A204.1 (cell line): Measurements from ENCODE around the gene CDC27.
"Not testable (repeated sequence)": the region's sequence is repeated elsewhere in the genome, so short reads cannot be mapped to it uniquely, and the experiment has no call there.

Experiments used
- FAIRE-seq: peaks from 2 replicates; lab custom pipeline; 2012; peaks lifted over from hg19 to GRCh38; lab: Jason Lieb, UNC

Gene CDC27

DNA sequence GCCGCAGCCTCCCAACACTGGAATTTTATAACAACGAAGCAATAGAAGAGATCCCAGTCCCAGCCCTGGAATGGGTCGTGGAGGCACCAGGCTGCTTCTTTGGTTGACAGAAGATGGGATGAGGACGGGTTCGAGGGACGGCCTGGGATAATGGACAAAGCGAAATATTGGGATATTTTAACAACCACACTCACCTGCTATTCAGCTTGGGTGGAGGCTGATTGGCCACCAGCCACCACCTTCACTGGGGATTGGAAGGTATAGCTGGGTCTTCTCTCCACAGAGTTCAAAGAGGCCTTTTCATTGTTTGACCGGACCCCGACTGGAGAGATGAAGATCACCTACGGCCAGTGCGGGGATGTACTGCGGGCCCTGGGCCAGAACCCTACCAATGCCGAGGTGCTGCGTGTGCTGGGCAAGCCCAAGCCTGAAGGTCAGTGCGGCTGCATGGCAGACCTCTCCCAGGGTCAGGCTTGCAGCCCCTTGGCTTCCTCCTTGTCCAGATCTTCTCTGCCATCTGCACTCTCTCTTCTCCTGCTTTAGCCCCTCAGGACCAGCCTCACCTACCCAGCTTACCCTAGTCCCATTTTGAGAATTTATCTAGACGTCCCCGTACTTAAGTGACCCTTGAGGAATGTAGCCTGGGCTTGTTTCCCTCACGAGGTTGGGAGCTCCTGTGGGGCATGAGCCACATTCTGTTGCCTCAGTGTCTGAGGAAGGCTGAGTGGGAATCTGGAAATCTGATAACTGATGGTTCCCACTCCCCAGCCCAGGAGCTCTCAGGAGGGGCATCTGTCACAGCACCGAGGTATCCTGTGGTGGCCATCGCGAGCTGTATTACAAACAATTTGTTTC lies 30.8 kb upstream of the CDC27 start:
- no peak for FAIRE-seq

DNA sequence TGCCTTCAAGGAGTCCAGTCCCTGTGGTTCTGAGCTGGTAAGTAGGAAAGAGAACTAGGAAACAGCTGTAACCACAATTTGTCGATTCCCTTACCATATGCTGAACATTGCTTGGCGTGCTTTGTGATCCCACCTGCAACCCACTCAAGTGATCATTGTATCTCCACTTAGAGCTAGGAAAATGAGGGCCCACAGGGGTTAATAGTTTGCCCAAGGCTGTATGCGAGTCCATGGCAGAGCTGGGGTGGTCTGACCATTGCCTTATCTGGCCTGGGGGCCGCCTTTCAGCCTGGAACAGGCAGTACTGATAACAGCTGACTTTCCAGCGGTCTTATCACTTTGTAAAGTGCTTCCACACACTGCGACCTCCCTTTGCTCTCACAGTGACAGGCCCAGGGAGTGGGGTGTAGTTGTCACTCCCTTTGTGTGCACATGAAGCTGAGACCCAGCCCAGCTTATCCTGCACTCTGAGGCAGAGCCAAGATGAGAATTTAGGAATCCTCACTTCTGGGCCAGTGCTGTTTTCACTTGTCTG lies 29.9 kb upstream of the CDC27 start:
- no peak for FAIRE-seq

DNA sequence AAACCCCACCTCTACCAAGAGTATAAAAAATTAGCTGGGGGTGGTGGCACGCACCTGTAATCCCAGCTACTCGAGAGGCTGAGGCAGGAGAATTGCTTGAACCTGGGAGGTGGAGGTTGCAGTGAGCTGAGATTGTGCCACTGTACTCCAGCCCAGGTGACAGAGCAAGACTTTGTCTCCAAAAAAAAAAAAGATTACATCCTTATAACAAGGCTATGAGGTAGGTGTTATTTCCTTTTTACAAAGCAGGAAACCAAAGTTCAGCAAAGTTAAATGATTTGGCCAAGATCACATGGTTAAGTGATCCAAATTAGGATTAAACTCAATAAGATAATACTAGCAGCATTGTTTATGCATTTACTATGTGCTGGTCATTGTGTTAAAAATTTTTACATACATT lies 28.2 kb upstream of the CDC27 start:
- not testable (repeated sequence) for FAIRE-seq

DNA sequence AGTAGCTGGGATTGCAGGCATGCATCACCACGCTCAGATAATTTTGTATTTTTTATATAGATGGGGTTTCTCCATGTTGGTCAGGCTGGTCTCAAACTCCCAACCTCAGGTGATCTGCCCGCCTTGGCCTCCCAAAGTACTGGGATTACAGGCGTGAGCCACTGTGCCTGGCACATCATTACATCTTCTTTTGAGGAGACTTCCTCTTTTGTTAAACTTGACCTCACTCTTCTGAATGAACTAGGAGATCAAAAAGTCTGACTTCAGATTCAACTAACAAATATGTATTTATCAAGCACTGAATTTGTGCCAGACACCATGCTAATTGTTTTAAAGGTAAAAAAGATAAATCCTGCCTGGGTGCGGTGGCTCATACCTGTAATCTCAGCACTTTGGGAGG lies 27.7 kb upstream of the CDC27 start:
- not testable (repeated sequence) for FAIRE-seq

GRCh38 chr17:47214931-47215330 lies 25.8 kb upstream of the CDC27 start:
- no peak for FAIRE-seq

- no peak for FAIRE-seq
These were observed 24.4 kb upstream of the CDC27 start for GRCh38 chr17:47213540-47213939.

GRCh38 chr17:47212458-47212857 lies 23.4 kb upstream of the CDC27 start:
- no peak for FAIRE-seq

DNA sequence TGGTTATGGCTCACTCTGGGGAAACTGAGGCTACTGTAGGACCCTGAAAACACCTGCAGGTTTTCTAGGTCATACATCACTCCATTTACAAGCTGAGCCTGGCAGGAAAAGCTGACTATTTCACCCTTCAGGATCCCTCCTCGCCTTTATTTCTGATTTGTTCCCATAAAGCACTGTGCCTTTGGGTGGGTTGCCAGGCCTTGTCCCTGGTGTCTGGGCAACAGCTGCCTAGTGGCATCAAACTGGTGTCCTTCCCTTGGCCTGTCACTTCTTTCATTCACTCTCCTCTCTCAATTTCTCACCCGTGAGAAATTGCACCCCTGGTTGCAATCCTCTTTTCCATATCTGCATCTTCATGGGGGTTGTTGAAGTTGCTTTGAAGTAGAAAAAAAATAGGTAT lies 21.7 kb upstream of the CDC27 start:
- no peak for FAIRE-seq

DNA sequence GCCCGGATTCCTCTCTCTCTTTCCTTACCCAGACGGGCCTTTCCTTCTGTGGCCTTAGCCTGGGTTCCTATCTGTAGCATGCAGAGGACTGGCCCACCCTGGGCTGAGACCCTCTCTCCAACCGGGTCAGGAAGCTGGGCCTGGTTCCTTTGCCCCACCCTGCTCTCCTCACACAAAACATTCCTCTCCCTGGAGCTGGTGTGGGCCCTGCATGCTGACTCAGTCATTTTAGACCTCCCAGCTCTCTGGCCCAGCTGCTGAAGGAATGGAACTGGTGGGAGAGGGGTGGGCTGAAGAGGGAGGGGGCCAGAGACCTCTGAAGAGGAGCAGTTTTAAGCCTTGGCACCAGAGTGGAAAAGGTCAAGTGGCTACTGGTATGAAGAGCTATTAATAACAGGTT lies 21.0 kb upstream of the CDC27 start:
- no peak for FAIRE-seq

GRCh38 chr17:47209499-47209898 lies 20.4 kb upstream of the CDC27 start:
- no peak for FAIRE-seq

DNA sequence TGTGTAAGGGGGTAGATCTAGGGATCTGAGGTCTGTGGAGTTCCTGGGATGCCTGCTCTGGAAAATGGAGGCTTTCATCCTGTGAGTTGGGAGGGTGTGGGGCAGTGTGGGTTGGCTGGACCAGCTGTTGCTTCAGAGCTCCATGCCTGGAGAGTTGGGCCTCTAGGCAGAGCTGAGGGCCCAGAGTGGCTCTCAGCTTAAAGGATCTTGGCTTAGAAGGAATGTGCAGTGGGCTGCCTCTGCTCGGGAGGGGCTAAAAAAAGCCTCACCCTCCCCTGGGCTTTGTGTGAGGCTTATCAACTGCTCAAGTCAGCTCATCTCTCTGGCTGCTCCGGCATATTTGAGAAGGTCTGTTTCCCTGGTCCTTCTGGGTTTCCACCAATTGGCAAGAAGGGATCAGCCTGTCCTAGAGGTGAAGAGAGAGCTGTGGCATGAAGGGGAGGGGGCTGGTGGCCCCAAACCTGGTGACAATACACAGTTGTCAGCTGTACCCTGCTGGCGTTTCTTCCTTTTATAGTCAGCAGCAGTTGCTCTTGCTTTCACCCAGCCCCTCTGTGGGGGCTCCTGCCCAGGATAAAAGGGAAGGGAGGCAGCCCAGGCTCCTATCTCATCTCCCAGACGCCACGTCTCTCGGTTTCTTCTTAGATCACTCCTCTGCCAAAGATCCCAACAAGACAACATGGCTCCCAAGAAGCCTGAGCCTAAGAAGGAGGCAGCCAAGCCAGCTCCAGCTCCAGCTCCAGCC lies 19.8 kb upstream of the CDC27 start, which contains the start of gene MYL4:
Gene MYL4 (plus strand): TSS at position 605 of the 745 bp plus-strand sequence. CDS start 75 bp downstream, at position 680.
- FAIRE-seq = no peak

DNA sequence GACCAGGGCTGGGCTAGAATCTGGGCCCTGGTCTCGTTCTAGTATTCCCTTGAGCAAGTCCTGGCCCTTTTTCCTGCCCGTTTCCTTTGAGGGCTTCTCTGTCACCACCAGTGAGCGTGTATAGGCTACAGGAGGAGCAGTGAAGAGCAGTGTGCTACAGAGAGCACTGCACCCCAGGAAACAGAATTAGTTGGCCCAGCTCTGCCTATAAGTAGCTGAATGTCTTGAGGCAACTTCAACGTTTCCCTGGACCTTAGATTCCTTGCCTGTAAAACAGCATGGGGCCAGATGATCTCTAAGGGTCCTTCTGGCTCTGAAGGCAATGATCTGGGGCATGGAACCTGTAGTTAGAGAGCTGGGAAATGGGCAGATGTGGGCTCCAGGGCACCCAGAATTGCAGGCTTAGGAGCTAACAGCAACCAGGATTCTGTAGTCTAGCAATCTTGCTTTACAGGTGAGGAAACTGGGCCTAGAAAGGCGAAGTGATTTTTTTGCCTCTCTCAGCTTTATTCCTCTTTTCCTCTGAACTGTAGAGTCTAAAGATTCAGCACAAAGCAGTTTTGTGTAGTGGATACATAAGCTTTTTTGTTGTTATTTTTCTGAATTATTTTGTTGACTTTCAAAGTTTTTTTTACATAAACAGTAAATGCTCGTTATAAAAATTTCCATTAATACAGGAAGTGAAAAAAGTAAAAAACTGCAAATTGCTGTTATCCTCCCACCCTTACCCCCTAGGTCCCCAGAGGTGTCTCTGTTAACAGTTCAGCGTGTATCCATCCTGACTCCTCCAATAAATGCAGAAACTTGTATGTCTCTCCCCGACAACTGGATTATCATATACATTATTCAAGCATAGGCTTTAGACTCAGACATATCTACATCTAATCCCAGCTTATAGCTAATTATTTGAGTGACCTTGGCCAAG lies 18.3 kb upstream of the CDC27 start:
- no peak for FAIRE-seq

GRCh38 chr17:47205419-47205963 lies 16.4 kb upstream of the CDC27 start:
- no peak for FAIRE-seq

DNA sequence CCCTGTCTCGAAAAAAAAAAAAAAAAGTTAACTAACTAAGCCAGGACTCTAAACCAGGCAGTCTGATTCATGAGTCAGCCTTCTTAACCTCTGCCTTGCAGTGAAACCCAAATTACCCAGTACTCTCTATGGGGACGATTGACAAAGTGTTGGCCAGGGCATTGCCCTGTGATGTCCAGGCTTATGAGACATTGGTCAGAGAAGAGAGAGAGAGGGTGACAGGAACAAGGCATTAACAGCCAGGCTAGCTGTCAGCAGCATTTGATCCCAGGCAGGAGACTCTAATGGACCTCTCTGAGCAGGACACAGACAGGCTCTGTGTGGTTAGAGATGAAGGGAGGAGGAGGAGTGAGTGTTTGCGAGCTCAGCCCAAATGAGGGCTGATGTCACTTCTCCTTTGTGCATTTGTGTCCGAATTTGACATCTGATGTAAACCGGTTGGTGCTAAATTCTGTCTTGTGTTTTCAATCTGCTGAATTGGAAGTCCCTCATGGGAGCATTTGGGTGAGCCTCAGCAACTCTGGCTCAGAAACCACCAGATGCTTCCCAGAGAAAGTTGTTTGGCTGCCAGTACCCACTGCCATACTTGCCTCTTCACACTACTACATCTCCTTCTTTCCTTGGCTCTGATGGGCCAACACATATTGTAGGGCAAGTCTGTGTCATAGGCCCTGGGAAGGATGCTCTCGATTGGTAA lies 15.8 kb upstream of the CDC27 start:
- FAIRE-seq = no peak

GRCh38 chr17:47203984-47204721 lies 15.1 kb upstream of the CDC27 start:
- no peak for FAIRE-seq

DNA sequence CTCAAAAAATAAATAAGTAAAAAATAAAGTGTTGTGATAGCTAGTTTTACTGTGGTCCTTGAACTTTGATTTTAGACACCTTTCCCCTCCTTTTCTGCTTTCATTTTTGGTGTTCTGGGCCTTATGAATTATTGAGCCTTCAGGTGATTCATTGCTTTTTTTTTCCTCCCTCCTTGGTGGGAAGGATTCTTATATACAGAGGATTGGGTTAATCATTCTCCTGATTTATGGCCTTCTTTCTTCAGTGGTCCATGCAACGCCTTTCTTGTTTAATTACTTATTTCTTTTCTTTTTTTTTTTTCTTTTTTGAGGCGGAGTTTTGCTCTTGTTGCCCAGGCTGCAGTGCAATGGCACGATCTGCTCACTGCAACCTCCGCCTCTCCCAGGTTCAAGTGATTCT lies 12.1 kb upstream of the CDC27 start:
- FAIRE-seq = no peak

DNA sequence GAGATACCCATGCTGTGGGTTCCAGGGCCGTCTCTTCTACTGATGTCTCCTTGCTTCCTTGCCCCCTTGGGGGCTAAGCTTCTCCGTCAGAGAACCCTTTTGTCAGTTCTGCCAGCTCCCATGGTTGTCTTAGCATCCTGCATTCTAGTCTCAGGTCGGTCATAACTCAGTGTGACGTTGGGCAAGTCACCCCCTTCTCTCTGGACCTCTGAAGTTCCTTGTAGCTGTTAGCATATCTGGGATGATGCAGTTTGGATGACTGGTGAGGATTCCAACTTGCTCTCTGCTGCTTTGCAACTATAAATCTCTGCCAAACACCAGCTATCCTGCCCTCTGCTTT lies 11.2 kb upstream of the CDC27 start:
- no peak for FAIRE-seq

GRCh38 chr17:47199627-47200324 lies 10.7 kb upstream of the CDC27 start:
- no peak for FAIRE-seq

DNA sequence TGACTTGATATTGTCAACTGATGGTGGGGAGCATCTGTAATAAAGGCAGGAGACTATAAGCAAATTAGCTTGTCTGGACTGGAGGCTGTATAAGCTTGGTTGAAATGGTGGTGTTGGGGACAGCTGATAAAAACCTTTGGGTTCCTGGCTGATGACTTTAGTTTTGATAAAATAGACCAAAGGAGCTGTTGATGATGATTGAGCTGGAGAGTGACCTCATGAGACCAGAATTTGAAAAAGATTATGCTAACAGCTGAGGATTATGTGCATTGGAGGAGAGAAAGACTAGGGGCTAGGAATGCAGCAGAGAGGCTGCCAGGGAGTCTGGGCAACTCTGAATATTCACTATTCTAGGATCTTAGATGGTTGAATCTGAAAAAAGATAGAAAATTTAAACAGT lies 8.7 kb upstream of the CDC27 start:
- no peak for FAIRE-seq

DNA sequence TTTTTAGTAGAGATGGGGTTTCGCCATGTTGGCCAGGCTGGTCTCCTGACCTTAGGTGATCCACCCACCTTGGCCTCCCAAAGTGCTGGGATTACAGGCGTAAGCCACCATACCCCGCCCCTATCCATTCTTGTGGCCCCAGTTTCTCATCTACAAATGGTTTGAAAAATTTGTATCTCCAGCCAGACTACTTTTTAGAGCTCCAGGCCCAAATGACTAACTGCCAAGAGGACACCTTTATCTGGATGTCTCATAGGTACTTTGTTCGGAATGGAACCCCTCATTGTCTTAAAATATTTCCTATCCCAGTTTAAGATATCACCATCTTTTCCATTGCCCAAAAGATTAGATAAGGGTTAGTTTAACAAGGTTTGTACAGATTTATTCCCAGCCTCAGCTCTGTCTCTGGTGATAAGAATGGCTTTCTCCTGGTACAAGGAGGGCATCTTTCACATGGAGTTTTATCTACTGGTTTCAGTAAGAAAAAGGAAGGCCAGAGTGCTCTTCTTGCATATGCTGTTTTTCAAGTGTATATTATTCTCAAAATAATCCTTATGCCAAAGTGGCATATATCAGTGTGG lies 4.9 kb upstream of the CDC27 start:
- no peak for FAIRE-seq
